HG02943 (cell line): ENCODE results near the gene SNX1.
A peak's percentile ranks its signal among the peaks of the same experiment; 100 is the strongest.
"Not testable (repeated sequence)": the region's sequence is repeated elsewhere in the genome, so short reads cannot be mapped to it uniquely, and the experiment has no call there.

Source experiments
- ATAC-seq: cut with Tn5 transposase; IDR thresholded peaks from one replicate; pipeline ENCODE4 v1.9.1; 2021; ENCODE audit warnings: mild to moderate bottlenecking, low read depth, moderate library complexity; ENCODE audit not compliant: unreplicated experiment

SNX1 gene

GRCh38 chr15:64095795-64096667 is at the start of gene SNX1:
TSS of gene SNX1 (plus strand) at chr15:64095982. CDS start at chr15:64096014, 32 bp downstream.
- ATAC-seq = peak; percentile 44

- no peak for ATAC-seq
Observed at GRCh38 chr15:64046421-64047153, 49.2 kb upstream of the SNX1 start, which contains the start of gene DAPK2. TSS of gene DAPK2 (minus strand) at chr15:64046485. CDS start at chr15:64040261, 6,224 bp downstream.

GRCh38 chr15:64048781-64049460 is 46.9 kb upstream of the SNX1 start:
- no peak for ATAC-seq

- no peak for ATAC-seq
Observed at GRCh38 chr15:64050281-64051092, 45.3 kb upstream of the SNX1 start.

GRCh38 chr15:64051093-64051402 is 44.7 kb upstream of the SNX1 start:
- ATAC-seq = no peak

- no peak for ATAC-seq
Observed at GRCh38 chr15:64051407-64052259, 44.1 kb upstream of the SNX1 start.

- no peak for ATAC-seq
Observed at GRCh38 chr15:64052925-64053491, 42.8 kb upstream of the SNX1 start.

- not testable (repeated sequence) for ATAC-seq
Observed at GRCh38 chr15:64053674-64054073, 42.1 kb upstream of the SNX1 start.

GRCh38 chr15:64058279-64058678 is 37.5 kb upstream of the SNX1 start:
- no peak for ATAC-seq

GRCh38 chr15:64059104-64059503 is 36.7 kb upstream of the SNX1 start:
- ATAC-seq = not testable (repeated sequence)

- no peak for ATAC-seq
Observed at GRCh38 chr15:64060716-64061115, 35.1 kb upstream of the SNX1 start.

GRCh38 chr15:64066451-64066850 is 29.3 kb upstream of the SNX1 start:
- ATAC-seq = no peak

- ATAC-seq = no peak
Observed at GRCh38 chr15:64067564-64068030, 28.2 kb upstream of the SNX1 start.

GRCh38 chr15:64068133-64068532 is 27.6 kb upstream of the SNX1 start:
- no peak for ATAC-seq

GRCh38 chr15:64070106-64070505 is 25.7 kb upstream of the SNX1 start:
- no peak for ATAC-seq

GRCh38 chr15:64070965-64071851 is 24.6 kb upstream of the SNX1 start:
- ATAC-seq = no peak

- no peak for ATAC-seq
Observed at GRCh38 chr15:64071931-64072765, 23.6 kb upstream of the SNX1 start.
